SU-DHL-6 (cell line): ENCODE measurements around the gene ANKH.

ENCODE experiments used
- H2AFZ ChIP-seq: fragments of 200-600 bp; sonication (generic); 2 replicates; pipeline ENCODE4 v1.6.1; 2014; ENCODE audit warnings: low read depth, mild to moderate bottlenecking, moderate library complexity, mixed read lengths, antibody characterized with exemption, low read length; ENCODE audit not compliant: severe bottlenecking
- H3F3A ChIP-seq: fragments of 200-600 bp; shearing (Covaris generic); 2 replicates; pipeline ENCODE4 v1.6.0; 2016; ENCODE audit warnings: antibody characterized with exemption, mild to moderate bottlenecking; ENCODE audit not compliant: insufficient read depth
- H3K27ac ChIP-seq: fragments of 200-600 bp; sonication (generic); 2 replicates; pipeline ENCODE4 v1.5.1; 2016; ENCODE audit warnings: low read depth, mild to moderate bottlenecking, low read length, moderate library complexity, mixed read lengths
- H3K27me3 ChIP-seq: fragments of 200-600 bp; sonication (generic), shearing (Covaris generic); 2 replicates; pipeline ENCODE4 v1.6.0; 2014; ENCODE audit warnings: mild to moderate bottlenecking, low read length
- H3K36me3 ChIP-seq: fragments of 200-600 bp; sonication (generic); 2 replicates; pipeline ENCODE4 v1.6.1; 2014; ENCODE audit warnings: mild to moderate bottlenecking, low read length, mixed read lengths
- H3K4me2 ChIP-seq: fragments of 300-600, 200-600 bp; shearing (Covaris generic), sonication (generic); 2 replicates; pipeline ENCODE4 v1.6.0; 2014; ENCODE audit warnings: low read length, low read depth, mild to moderate bottlenecking; ENCODE audit not compliant: poor library complexity, severe bottlenecking
- H3K4me3 ChIP-seq: fragments of 200-600 bp; sonication (generic); 2 replicates; pipeline ENCODE4 v1.5.1; 2014; ENCODE audit warnings: antibody characterized with exemption, low read length, mild to moderate bottlenecking, mixed read lengths; ENCODE audit not compliant: insufficient read depth, poor library complexity, severe bottlenecking
- H3K79me2 ChIP-seq: fragments of 200-600 bp; sonication (generic); 2 replicates; pipeline ENCODE4 v1.6.1; 2014; ENCODE audit warnings: mild to moderate bottlenecking, low read length, moderate library complexity; ENCODE audit not compliant: insufficient read depth
- H3K9ac ChIP-seq: fragments of 200-600 bp; sonication (generic); 2 replicates; pipeline ENCODE4 v1.7.0; 2014; ENCODE audit warnings: mild to moderate bottlenecking, low read length
- H3K9me2 ChIP-seq: fragments of 200-600 bp; sonication (generic); replicated peaks from 2 replicates; pipeline ENCODE4 v1.6.1; 2014; ENCODE audit warnings: low read length; ENCODE audit not compliant: insufficient read depth
- H3K9me3 ChIP-seq: fragments of 200-600 bp; sonication (generic); 2 replicates; pipeline ENCODE4 v1.6.1; 2014; ENCODE audit warnings: low read length, mixed read lengths; ENCODE audit not compliant: insufficient read depth
- H4K20me1 ChIP-seq: fragments of 200-600 bp; sonication (generic); 2 replicates; pipeline ENCODE4 v1.6.1; 2014; ENCODE audit warnings: low read depth, mild to moderate bottlenecking, antibody characterized with exemption, low read length, moderate library complexity, mixed read lengths
- CTCF ChIP-seq: fragments of 200-600 bp; sonication (generic); IDR thresholded peaks from one replicate; pipeline ENCODE4 v1.5.1; 2017; ENCODE audit warnings: antibody characterized with exemption, mild to moderate bottlenecking, low read length, moderate library complexity; ENCODE audit not compliant: insufficient read depth, poor library complexity, severe bottlenecking
- EZH2phosphoT487 ChIP-seq: fragments of 200-600 bp; sonication (generic), shearing (Covaris generic); conservative IDR thresholded peaks from 2 replicates; pipeline ENCODE4 v1.6.1; 2018; ENCODE audit warnings: mild to moderate bottlenecking, antibody characterized with exemption, low read length, moderate library complexity, mixed read lengths

Gene ANKH

DNA sequence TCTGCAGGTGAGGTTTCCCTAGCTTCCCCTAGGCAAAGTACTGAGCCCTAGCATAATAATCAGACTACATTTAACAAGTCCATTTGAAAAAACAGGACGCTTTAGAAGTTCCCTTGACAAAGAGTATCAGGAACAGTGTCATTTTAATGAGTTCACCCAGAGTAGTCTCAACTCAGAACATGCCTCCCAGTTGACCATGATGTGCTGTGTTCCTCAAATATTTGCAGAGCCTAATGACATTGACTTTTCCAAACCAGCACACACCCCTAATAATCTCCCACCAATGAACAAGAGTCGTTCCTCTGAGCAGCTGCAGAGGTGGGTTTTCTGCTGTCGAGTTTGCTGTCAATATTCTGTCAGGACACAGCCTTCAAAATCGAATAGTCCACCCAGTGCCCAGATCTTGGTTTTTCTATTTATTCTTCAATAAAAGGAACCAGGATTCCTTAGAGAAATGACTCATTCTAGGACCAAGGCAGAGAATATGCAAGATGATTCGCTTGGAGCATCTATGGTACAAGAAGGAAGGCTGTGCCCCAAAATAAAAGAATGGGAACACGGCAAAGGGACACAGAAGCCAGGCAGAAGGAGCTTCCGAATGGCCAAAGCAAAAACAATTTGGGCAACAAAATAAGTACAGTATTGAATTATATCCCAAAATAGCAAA, 149.5 kb downstream of the ANKH start:
- no peaks in the 10 kb centered on the region for H3K9me2 ChIP-seq
- no peaks in the 10 kb centered on the region for H3K36me3 ChIP-seq
- H3K27ac ChIP-seq, result no peak overlapping the region
- TF ChIP-seq CTCF, result no peak
- no peak for TF ChIP-seq EZH2phosphoT487
- no peaks in the 10 kb centered on the region for H3K79me2 ChIP-seq
- H3F3A ChIP-seq, result peaks cover 5% of the 10 kb centered on the region; the same call in 1 of the 2 replicates
- H3K27me3 ChIP-seq, result no peaks in the 10 kb centered on the region
- no peak overlapping the region for H3K4me3 ChIP-seq
- H2AFZ ChIP-seq, result no peak overlapping the region
- no peak overlapping the region for H3K9ac ChIP-seq
- H4K20me1 ChIP-seq, result no peaks in the 10 kb centered on the region
- no peak overlapping the region for H3K4me2 ChIP-seq
- H3K9me3 ChIP-seq, result no peaks in the 10 kb centered on the region

DNA sequence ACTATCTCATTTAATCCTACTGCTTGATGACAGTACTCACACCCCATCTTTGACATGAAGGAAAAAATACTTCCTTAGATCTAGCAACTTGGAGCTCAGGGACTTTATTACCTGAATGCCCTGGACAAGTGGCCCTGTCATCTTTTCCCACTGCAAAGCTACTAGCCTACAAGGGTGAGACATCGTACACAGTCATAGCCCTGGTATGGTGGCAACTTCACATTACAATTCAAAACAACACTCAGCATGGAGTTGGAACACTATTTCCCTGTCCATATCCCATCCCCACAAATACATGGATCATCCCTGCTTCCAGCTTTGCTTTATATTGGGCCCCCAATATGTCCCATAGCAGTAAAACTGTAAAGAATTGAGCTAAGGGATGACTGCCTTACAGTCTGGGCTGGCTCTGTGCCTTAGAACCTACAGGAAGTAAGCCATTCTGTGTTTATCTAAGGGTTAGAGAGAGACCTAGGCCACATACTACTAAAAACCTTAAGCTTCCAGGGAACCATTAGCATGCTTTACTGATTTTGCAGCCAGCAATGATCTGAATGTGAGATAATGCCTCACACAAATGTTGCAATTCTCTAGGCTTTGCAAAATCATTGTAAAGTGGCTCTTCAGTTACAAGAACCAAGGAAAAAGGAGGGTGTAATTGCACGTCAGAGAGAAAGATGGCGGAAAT, 151.2 kb downstream of the ANKH start:
- H3K27ac ChIP-seq, result no peak overlapping the region
- H3K9me2 ChIP-seq, result no peaks in the 10 kb centered on the region
- no peaks in the 10 kb centered on the region for H3K79me2 ChIP-seq
- peaks cover 6% of the 10 kb centered on the region; the same call in 1 of the 2 replicates for H3K36me3 ChIP-seq
- H4K20me1 ChIP-seq, result no peaks in the 10 kb centered on the region
- no peaks in the 10 kb centered on the region for H3K27me3 ChIP-seq
- H3K4me3 ChIP-seq, result no peak overlapping the region
- peaks cover 8% of the 10 kb centered on the region for H3F3A ChIP-seq
- H3K9me3 ChIP-seq, result no peaks in the 10 kb centered on the region
- H3K4me2 ChIP-seq, result no peak overlapping the region
- TF ChIP-seq EZH2phosphoT487 (no peak), CTCF (no peak)
- H2AFZ ChIP-seq, result no peak overlapping the region
- no peak overlapping the region for H3K9ac ChIP-seq

DNA sequence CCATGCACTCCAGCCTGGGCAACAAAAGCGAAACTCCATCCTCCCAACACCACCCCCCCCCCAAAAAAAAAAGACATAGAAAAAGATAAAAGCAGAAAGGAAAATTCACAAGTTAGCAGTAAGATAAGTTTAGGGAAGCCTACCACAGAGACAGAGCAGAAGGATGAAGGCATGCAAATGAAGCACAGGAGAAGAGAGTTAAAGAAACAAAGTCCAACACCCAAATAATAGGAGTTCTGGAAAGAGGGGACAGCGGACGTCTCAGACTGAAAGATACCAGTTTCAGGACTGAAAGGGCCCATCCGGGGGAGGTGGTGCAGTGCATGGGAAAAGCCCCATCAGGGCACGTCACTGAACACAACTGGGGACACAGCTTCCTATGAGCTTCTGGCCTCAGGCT, 152.8 kb downstream of the ANKH start:
- H3K79me2 ChIP-seq, result no peaks in the 10 kb centered on the region
- TF ChIP-seq EZH2phosphoT487, result no peak
- TF ChIP-seq CTCF, result no peak
- H2AFZ ChIP-seq, result no peak overlapping the region
- no peaks in the 10 kb centered on the region for H3K9me3 ChIP-seq
- H3F3A ChIP-seq, result peaks cover 8% of the 10 kb centered on the region
- no peak overlapping the region for H3K4me3 ChIP-seq
- H3K9me2 ChIP-seq, result no peaks in the 10 kb centered on the region
- peaks cover 6% of the 10 kb centered on the region; the same call in 1 of the 2 replicates for H3K36me3 ChIP-seq
- no peak overlapping the region for H3K4me2 ChIP-seq
- no peaks in the 10 kb centered on the region for H3K27me3 ChIP-seq
- no peaks in the 10 kb centered on the region for H4K20me1 ChIP-seq
- no peak overlapping the region for H3K9ac ChIP-seq
- H3K27ac ChIP-seq, result no peak overlapping the region
